Uterus (tissue), 4 donors: ENCODE results near the gene PAQR8. TPM values are rescaled to one million over a fixed set of nuclear protein-coding genes. Genes with fewer than 3 reads are reported as not detected.

ENCODE experiments used
- DNase-seq, 2 donors: peaks; one replicate each; pipeline ENCODE4 v3.0.0-alpha.2; 2019 to 2020
- H3K27ac ChIP-seq, 2 donors: fragments of 200-600 bp; sonication (generic); 1 replicate in 1 of 2; 2 replicates in 1 of 2; pipeline ENCODE4 v1.5.1; 2016 to 2018
- H3K27me3 ChIP-seq, 2 donors: fragments of 200-600 bp; sonication (generic); one replicate each; pipeline ENCODE4 v1.5.1; 2018 to 2019; ENCODE audit warnings: control low read depth in 1 of 2
- H3K36me3 ChIP-seq, 2 donors: fragments of 200-600 bp; sonication (generic); one replicate each; pipeline ENCODE4 v1.5.1; 2019; ENCODE audit warnings: control low read depth in 1 of 2
- H3K4me1 ChIP-seq, 2 donors: fragments of 200-600 bp; sonication (generic); one replicate each; pipeline ENCODE4 v1.5.1; 2018 to 2019; ENCODE audit warnings: control low read depth in 1 of 2
- H3K4me3 ChIP-seq, 2 donors: fragments of 200-600 bp; sonication (generic); 1 replicate in 1 of 2; 2 replicates in 1 of 2; pipeline ENCODE4 v1.5.1; 2018 to 2019; ENCODE audit warnings: mild to moderate bottlenecking in 1 of 2
- H3K9me3 ChIP-seq, 2 donors: fragments of 200-600 bp; sonication (generic); one replicate each; pipeline ENCODE4 v1.5.1; 2019; ENCODE audit warnings: control low read depth in 1 of 2
- POLR2A ChIP-seq, 2 donors: fragments of 450-650 bp; IDR thresholded peaks; one replicate each; pipeline ENCODE4 v1.6.1; 2016; ENCODE audit warnings: antibody characterized with exemption in 2 of 2, mild to moderate bottlenecking in 1 of 2, moderate library complexity in 1 of 2
- intact Hi-C: fragments of 100-400 bp; cut with DNase I; formaldehyde crosslinking; loops from one replicate; pipeline ENCODE4 v1.15.1; 2023; ENCODE audit warnings: low total_unique reads
- total RNA-seq, 4 donors: library from RNA; depleted of rRNA in 3 of 4; stranded (reverse); fragments of >200 nt in 3 of 4; gene quantifications; one replicate each; pipeline versions ENCODE4 v1.1.0 to v1.2.4, GENCODE V29; 2014 to 2023
- TF ChIP-seq, protein P1 (sequence below), 4 experiments: fragments of 200-600 bp in 2 of 4; fragments of 450-650 bp in 2 of 4; sonication (generic) in 2 of 4; IDR thresholded peaks; one replicate each; pipeline ENCODE4 v1.5.1; 2016 to 2019; ENCODE audit warnings: antibody characterized with exemption in 4 of 4, mild to moderate bottlenecking in 2 of 4, moderate library complexity in 1 of 4
- donor health status: DM: yes; HTN: yes; CAD: no.

PAQR8 gene
- total RNA-seq, 4 donors from 2014 or later = 12.3 to 24.7 (median 13.9) TPM

- H3K27me3 ChIP-seq = no peaks in the 10 kb centered on the region
- no peak for DNase-seq
- H3K36me3 ChIP-seq = no peaks in the 10 kb centered on the region
- no peak overlapping the region for H3K27ac ChIP-seq
- TF ChIP-seq, protein P1, sequence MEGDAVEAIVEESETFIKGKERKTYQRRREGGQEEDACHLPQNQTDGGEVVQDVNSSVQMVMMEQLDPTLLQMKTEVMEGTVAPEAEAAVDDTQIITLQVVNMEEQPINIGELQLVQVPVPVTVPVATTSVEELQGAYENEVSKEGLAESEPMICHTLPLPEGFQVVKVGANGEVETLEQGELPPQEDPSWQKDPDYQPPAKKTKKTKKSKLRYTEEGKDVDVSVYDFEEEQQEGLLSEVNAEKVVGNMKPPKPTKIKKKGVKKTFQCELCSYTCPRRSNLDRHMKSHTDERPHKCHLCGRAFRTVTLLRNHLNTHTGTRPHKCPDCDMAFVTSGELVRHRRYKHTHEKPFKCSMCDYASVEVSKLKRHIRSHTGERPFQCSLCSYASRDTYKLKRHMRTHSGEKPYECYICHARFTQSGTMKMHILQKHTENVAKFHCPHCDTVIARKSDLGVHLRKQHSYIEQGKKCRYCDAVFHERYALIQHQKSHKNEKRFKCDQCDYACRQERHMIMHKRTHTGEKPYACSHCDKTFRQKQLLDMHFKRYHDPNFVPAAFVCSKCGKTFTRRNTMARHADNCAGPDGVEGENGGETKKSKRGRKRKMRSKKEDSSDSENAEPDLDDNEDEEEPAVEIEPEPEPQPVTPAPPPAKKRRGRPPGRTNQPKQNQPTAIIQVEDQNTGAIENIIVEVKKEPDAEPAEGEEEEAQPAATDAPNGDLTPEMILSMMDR (IDR thresholded peaks at IDR 0.05) = no peak
- TF ChIP-seq POLR2A (IDR thresholded peaks at IDR 0.05) = no peak
- H3K4me3 ChIP-seq = no peak overlapping the region
- H3K9me3 ChIP-seq = no peaks in the 10 kb centered on the region
- peaks cover 0 to 6% of the 10 kb centered on the region in 2 donors for H3K4me1 ChIP-seq
- intact Hi-C loops = no loop called here
Observed at GRCh38 chr6:52360028-52360427, 1.9 kb upstream of the PAQR8 start.

GRCh38 chr6:52360601-52361413 lies 1.1 kb upstream of the PAQR8 start:
- Histone ChIP-seq H3K36me3 (no peaks in the 10 kb centered on the region), H3K27ac (peak overlapping the region in 1 of 2 donors; percentile 81), H3K4me1 (peaks cover 0 to 6% of the 10 kb centered on the region in 2 donors), H3K9me3 (no peaks in the 10 kb centered on the region), H3K27me3 (no peaks in the 10 kb centered on the region), H3K4me3 (no peak overlapping the region)
- no peak for TF ChIP-seq POLR2A (IDR thresholded peaks at IDR 0.05)
- TF ChIP-seq, protein P1 (IDR thresholded peaks at IDR 0.05) = no peak
- intact Hi-C loops = no loop called here
- no peak for DNase-seq

DNA sequence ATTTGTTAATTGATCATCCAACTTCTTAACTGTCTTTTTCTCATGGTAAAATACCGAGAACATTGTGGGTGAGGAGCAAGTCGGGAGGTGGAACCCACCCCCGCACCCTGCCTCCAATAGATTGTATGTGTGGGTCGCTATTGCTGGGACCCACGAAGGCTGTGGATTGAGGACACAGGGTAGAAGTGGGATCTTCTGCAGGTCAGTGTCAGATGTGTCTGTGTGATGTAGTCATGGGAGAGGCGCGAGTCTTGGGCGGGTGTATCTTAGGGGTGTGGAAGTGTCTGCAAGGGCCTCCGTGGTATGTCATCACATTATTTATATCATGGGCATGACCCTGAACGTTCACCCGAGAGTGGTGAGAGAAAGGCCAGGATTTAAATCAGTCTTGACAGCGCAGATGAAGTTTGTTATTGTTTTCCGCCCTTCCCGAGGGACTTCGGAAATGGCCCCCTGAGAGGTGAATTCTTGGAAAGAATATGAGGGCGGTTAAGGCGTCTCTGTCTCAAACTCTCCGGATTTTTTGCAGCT lies 472 bp upstream of the PAQR8 start:
- peaks cover 0 to 6% of the 10 kb centered on the region in 2 donors for H3K4me1 ChIP-seq
- DNase-seq = peak; percentile 36 to 38
- no peaks in the 10 kb centered on the region for H3K9me3 ChIP-seq
- intact Hi-C loops = no loop called here
- H3K27ac ChIP-seq = peak overlapping the region; percentile 81
- TF ChIP-seq, protein P1 (IDR thresholded peaks at IDR 0.05) = no peak
- no peak for TF ChIP-seq POLR2A (IDR thresholded peaks at IDR 0.05)
- H3K27me3 ChIP-seq = no peaks in the 10 kb centered on the region
- peak overlapping the region; percentile 66 to 69 for H3K4me3 ChIP-seq
- no peaks in the 10 kb centered on the region for H3K36me3 ChIP-seq

GRCh38 chr6:52362443-52363227 lies 684 bp downstream of the PAQR8 start:
- DNase-seq = peak; percentile 39 to 47
- intact Hi-C loops = no loop called here
- Histone ChIP-seq H3K27me3 (no peaks in the 10 kb centered on the region), H3K36me3 (no peaks in the 10 kb centered on the region), H3K27ac (peak overlapping the region; percentile 81), H3K4me3 (peak overlapping the region; percentile 66 to 69), H3K4me1 (peaks cover 0 to 6% of the 10 kb centered on the region in 2 donors), H3K9me3 (no peaks in the 10 kb centered on the region)
- TF ChIP-seq POLR2A (IDR thresholded peaks at IDR 0.05) = no peak
- TF ChIP-seq, protein P1 (IDR thresholded peaks at IDR 0.05) = peak in 1 of 4 experiments; percentile 13
